ENCODE data around the gene FHIT. TPM values are rescaled to one million over a fixed set of nuclear protein-coding genes. Genes with fewer than 3 reads are reported as not detected.
"Not testable (repeated sequence)": the region's sequence is repeated elsewhere in the genome, so short reads cannot be mapped to it uniquely, and the experiment has no call there.

FHIT gene
- total RNA-seq, 1 experiment from 2014 or later = 2.1 TPM

- not testable (repeated sequence) for DNase-seq (ENCODE audit: extremely low read depth, low read depth)
These were observed 185.0 kb downstream of the FHIT start for GRCh38 chr3:61066222-61066621.

GRCh38 chr3:61065451-61066011, 185.7 kb downstream of the FHIT start:
- DNase-seq (ENCODE audit: extremely low read depth, low read depth) = no peak

DNA sequence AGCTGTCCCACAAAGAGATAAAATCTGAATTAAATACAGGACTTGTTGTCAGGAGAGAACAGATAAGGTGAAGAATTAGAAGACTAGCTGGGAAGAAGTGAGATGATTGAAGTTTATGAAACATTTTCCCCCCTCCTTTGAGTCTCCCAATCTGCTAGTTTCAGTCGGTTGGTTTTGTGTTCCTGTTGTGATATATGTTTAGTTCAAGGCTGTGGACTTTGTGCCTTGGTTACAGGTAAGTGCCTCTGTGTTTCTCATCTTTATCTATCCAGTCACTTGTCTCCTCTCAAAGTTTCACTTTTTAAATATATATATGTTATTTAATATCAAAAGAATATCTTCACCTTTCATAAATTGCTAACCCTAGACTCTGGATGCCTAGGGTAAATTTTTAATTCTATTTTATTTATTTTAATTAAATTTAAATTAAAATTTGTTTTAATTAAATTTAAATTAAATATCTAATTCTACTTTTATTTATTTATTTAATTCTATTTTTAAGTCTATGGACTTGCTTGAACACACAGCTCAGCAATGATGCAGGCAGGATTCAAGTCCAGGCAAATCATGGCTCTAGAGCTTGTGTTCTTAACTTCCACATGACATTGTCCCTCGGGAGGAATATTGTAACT, 190.0 kb downstream of the FHIT start:
- no peak for DNase-seq (ENCODE audit: extremely low read depth, low read depth)

GRCh38 chr3:61060411-61060861, 190.8 kb downstream of the FHIT start:
- DNase-seq (ENCODE audit: extremely low read depth, low read depth) = no peak

DNA sequence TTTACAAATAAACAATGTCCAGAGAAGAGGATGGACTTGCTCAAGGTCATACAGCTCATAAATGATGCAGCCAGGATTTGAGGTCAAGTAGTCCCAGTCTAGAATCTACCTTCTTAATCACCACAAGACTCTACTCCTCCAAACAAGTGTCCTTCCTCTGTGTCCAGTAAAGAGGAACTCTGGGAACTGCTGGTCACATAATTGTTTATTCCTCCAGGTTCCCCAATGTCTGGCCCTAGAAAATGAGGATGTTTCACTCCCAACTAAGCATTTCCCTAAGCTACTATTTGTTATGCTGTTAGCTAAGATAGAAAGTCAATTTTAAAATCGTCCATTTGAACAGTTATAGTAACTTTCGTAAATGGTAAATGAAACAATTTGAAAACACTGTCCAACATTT, 192.4 kb downstream of the FHIT start:
- no peak for DNase-seq (ENCODE audit: extremely low read depth, low read depth)

- no peak for DNase-seq (ENCODE audit: extremely low read depth, low read depth)
These were observed 193.8 kb downstream of the FHIT start for GRCh38 chr3:61057464-61057863.

DNA sequence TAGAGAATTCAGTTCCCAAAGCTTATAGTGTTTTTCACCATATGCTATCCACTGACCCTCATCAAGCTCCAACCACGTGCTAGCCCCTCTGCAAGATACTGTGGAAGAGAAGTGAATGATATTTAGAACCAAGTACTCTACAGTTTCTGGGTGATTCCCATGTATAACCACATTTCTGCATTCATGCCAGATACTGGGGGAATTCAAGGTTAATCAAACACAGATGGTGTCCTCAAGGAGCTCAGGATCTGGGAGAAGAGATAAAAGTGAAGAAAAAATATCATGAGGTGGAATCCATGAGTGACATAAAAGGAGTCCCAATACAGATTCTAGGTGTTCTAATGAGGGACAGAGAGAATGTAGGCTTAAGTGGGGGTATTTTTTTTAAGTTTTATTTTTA, 195.8 kb downstream of the FHIT start:
- DNase-seq (ENCODE audit: extremely low read depth, low read depth) = no peak

DNA sequence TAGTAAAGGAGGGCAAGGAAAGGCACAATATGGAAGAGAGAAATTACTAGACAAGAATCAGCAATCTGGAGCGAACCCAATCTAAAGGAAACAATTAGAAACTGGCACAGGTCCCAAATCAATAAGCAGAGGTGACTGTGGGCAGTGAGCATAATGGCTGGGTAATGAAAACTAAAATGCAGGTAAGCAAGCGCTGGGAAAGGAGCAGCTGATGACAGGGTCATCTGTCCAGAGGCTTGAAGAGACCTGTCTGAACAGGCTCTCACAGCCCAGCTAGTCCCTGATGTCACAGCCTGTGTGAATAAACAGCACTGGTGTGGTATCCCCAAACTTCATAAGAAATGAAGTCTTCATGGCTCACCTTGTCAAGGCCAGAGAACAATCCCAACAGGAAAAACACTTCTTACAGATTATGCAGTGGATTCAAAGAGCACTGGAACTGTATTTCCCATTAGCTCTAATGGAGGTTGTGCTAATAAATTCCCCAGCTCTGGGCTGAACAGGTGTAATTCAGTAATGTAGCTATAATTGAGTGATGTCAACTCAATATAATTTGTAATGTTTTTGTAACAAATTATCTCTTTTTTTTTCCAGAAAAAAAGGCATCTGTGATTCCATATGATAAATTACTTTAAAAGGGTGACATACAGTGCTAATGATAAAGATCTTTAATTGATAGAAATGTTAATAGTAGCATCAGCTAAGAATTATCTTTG, 197.3 kb downstream of the FHIT start:
- no peak for DNase-seq (ENCODE audit: extremely low read depth, low read depth)

- no peak for DNase-seq (ENCODE audit: extremely low read depth, low read depth)
These were observed 198.4 kb downstream of the FHIT start for GRCh38 chr3:61052851-61053250.

DNA sequence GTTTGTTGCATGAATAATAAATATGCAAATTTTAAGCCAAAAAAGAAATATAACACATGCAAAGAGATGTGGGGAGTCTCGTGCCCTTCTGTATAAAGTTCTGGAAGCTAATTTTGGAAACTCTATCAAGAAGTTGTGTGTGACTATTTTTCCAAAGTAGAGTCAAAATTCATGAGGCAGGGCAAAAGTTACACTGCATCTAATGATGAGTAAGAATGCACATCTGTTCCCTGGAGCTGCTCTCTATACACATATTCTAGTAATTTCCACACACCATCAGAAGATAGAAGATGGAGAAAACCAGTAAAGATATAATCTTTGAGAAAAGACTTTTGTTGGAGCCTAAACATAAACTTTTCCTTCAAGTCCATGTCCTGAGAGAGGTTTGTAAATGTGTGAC, 199.6 kb downstream of the FHIT start:
- no peak for DNase-seq (ENCODE audit: extremely low read depth, low read depth)

DNA sequence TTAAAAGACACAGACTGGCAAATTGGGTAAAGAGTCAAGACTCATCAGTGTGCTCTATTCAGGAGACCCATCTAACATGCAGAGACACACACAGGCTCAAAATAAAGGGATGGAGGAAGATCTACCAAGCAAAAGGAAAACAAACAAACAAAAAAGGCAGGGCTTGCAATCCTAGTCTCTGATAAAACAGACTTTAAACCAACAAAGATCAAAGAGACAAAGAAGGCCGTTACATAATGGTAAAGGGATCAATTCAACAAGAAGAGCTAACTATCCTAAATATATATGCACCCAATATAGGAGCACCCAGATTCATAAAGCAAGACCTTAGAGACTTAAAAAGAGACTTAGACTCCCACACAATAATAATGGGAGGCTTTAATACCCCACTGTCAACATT, 206.1 kb downstream of the FHIT start:
- not testable (repeated sequence) for DNase-seq (ENCODE audit: extremely low read depth, low read depth)

DNA sequence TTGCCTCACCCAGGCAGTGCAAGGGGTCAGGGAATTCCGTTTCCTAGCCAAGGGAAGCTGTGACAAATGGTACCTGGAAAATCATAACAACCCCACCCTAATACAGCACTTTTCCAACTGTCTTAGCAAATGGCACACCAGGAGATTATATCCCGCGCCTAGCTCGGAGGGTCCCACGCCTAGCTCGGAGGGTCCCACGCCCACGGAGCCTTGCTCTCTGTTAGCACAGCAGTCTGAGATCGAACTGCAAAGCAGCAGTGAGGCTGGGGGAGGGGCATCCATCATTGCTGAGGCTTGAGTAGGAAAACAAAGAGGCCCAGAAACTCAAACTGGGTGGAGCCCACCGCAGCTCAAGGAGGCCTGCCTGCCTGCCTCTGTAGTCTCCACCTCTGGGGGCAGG, 208.1 kb downstream of the FHIT start:
- DNase-seq (ENCODE audit: extremely low read depth, low read depth) = no peak

DNA sequence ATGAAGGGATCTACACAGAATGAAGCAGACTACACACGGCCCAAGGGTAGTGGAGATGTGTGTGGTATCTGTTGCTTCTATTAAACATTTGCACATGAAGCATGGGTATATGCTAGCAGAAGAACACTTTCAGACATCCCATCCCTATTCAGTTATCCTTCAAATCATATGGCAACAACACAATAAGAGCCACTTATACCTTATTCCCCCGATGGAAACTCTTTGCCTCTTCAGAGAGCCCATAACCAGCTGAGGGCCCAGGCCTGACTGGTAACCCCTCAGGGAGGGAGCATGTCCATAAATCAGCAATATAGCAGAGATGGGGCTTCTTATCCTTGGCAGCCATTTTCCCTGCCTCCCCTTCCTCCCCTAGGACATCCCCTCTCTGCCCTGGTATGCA, 210.6 kb downstream of the FHIT start:
- DNase-seq (ENCODE audit: extremely low read depth, low read depth) = no peak

DNA sequence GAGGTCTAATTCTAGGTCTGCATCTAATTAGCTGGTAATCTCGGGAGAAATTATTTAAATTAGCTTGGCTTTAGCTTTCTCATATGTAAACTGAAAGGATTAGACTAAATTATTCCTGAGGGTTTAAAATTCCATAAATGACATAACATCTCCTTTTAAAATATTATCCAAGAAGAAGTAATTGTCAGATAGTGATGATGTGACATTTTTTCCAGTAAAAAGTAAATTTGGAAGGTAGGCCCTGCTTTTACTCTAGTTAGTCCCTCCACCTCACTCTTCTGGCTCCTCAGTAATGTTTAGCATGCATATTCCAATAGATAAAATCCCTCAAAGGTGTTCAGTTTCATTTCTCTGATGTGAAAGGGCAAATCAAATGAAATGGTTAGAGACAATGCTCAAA, 215.7 kb downstream of the FHIT start:
- no peak for DNase-seq (ENCODE audit: extremely low read depth, low read depth)

DNA sequence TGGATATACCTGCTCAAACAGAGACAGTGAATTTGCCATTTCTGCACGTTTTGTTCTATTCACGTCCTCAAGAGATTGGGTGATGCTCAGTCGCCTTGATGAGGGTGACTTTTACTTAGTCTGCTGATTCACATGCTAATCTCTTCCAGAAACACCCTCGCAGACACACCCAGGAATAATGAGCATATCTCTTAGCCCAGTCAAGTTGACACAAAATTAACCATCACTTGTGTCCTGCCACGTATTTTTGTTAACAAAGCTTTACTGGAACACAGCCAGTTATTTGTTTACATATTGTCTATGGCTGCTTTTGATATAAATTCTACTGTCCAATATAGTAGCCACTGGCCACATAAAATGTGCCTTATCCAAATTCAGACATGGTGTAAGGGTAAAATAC, 218.3 kb downstream of the FHIT start:
- DNase-seq (ENCODE audit: extremely low read depth, low read depth) = no peak

DNA sequence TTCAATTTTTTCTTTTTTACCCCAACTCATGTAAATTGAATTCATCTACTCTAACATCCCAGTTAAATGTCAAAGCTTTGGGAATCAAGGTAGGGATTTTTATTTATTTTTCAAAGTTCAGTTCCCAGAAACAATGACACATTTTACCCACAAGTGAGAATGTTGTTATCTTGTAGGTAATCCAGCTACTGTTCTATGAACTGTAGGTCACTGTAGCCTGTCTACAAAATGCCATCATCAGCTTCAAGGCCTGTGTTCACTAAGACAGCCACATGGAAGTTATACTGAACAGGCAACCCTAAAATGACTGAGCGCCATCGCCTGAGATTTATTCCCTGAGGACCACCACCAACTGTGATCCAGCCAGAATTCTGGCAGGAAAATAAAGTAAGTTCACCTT, 219.7 kb downstream of the FHIT start:
- no peak for DNase-seq (ENCODE audit: extremely low read depth, low read depth)

DNA sequence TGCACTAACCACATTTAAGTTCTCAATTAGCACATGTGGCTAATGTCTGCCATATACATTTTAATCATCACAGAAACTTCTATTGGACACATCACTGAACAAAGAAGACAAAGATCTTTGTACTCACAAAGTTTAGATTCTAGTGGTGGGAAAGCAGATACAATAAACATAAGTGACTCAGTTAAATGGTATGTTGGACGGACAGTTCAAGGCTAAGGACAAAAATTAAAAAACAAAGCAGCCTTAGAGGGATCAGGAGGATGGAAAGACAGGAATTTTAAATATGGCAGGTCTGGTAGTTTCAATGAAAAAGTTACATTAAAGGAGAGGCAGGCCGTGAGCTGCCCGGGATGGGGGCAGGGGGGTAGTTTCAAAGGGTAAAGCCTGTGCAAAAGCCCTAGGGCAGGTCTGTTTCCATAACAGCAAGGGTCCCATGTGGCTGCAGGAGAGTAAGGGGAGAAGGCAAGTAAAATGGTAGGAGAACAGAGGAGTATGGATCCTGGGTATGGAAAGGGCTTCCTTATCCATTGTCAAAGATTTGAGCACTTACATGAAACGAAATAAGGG, 220.7 kb downstream of the FHIT start:
- DNase-seq (ENCODE audit: extremely low read depth, low read depth) = no peak

GRCh38 chr3:61029194-61029593, 222.1 kb downstream of the FHIT start:
- no peak for DNase-seq (ENCODE audit: extremely low read depth, low read depth)

DNA sequence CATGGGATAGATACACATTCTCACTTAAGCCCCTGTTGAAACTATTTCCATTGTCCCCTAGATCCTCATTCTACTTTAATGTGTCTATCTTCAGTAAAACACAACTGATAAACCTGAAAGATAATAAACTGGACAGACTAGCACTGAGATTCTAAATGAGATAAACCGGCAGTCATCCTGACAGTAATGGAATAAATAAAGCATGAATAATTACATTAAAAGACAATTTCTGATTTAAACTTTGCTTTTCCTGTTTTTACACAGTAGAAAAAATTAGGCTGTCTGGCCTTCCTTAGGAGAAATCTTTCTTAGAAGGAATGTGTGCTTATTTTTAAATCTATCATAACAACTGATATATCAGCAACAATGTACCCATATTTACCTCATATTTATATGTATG, 232.4 kb downstream of the FHIT start:
- DNase-seq (ENCODE audit: extremely low read depth, low read depth) = no peak

DNA sequence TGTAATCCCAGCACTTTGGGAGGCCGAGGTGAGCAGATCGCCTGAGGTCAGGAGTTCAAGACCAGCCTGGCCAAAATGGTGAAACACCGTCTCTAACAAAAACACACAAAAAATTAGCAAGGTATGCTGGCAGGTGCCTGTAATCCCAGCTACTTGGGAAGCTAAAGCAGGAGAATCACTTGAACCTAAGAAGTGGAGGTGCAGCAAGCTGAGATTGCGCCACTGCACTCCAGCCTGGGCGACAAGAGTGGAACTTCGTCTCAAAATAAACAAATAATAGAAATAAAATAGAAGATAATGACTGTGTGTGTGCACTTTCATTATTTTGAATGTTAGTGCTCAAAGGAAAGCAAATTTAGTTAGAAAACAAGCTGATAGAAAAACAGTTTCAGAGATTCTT, 234.2 kb downstream of the FHIT start:
- not testable (repeated sequence) for DNase-seq (ENCODE audit: extremely low read depth, low read depth)

DNA sequence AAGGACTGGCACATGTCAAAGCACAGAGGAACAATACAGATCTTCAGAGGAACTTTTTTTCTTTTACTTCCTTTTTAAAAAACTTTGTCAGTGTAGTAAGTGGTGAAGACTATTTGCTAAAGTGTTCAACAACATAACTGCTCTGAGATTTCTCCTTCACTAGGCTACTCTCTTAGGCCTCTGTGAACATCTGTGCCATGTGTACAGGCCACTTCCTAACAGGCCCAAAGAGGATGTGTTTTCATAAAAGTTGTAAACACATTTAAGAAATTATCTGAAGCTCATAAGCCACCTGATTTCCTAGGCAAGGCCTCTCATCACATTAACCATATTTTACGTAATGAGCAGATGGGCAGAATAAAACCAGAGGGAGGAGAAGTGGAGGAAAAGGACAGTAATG, 235.4 kb downstream of the FHIT start:
- no peak for DNase-seq (ENCODE audit: extremely low read depth, low read depth)

- DNase-seq (ENCODE audit: extremely low read depth, low read depth) = no peak
These were observed 235.8 kb downstream of the FHIT start for GRCh38 chr3:61015408-61015807.

All from NCI-H460 (cell line).